Cardiac fibroblast (primary cell): Measurements from ENCODE around the gene PSMG1.
"Not testable (repeated sequence)": the region's sequence is repeated elsewhere in the genome, so short reads cannot be mapped to it uniquely, and the experiment has no call there.

Experiments
- DNase-seq, 2 donors: peaks; one replicate each; pipeline versions ENCODE4 v3.0.0 to v3.0.0-alpha.2; 2010; ENCODE audit warnings: low read depth in 2 of 2
- H3K4me3 ChIP-seq, 2 donors: replicated peaks in 1 of 2; 1 replicate in 1 of 2; 2 replicates in 1 of 2; pipeline ENCODE4 v1.5.1; 2011; ENCODE audit warnings: low read depth in 2 of 2, low read length in 2 of 2, mild to moderate bottlenecking in 2 of 2, moderate library complexity in 1 of 2
- TF ChIP-seq, protein P1 (sequence below): IDR thresholded peaks from one replicate; pipeline ENCODE4 v1.5.1; 2011; ENCODE audit warnings: low read depth, mild to moderate bottlenecking, low read length, inconsistent platforms

The PSMG1 gene

DNA sequence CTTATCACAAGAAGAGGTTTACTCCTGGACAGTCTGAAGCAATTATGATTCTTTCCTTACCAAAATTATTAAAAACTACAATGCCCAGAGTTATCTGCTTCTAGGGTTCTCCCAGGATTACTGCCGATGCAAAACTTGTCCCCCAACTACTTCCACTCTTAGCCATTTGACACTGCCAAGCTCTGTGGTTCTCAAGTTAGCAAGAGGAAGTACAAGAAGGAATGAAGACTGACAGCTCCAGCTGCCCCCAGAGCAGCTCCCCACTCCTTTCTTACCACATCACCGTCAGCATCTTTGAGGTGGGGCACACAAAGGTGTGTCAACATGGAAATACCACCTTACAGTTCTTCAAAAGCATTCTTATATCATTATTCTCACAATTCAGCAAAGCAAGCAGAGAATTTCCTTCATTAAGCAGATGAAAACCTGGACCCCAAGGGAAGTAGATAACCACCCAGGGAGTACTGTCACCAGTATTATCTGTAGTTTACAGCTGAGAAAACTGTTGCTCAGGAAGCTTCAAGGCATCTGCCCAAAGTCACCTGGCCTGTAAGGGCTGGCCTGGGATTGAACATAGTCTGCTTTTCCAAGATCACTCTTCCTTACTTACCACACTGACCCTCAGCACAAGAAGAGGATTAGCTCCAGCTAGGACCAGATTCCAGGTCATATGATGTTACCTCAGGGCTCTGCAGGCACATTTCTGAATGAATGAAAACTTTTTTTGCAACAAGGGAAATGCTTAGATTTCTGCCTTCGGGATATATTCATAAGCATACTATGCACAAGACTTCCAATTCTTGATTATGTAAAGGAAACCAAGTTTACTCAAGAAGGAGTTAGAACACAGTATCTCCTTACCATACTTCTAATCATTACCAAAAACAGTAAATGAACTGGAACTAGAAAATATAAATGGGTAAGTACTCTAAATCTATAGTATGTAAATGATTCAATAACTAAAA, 9.3 kb downstream of the PSMG1 start:
- H3K4me3 ChIP-seq: no peak overlapping the region
- TF ChIP-seq, protein P1, sequence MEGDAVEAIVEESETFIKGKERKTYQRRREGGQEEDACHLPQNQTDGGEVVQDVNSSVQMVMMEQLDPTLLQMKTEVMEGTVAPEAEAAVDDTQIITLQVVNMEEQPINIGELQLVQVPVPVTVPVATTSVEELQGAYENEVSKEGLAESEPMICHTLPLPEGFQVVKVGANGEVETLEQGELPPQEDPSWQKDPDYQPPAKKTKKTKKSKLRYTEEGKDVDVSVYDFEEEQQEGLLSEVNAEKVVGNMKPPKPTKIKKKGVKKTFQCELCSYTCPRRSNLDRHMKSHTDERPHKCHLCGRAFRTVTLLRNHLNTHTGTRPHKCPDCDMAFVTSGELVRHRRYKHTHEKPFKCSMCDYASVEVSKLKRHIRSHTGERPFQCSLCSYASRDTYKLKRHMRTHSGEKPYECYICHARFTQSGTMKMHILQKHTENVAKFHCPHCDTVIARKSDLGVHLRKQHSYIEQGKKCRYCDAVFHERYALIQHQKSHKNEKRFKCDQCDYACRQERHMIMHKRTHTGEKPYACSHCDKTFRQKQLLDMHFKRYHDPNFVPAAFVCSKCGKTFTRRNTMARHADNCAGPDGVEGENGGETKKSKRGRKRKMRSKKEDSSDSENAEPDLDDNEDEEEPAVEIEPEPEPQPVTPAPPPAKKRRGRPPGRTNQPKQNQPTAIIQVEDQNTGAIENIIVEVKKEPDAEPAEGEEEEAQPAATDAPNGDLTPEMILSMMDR: no peak
- DNase-seq: no peak

DNA sequence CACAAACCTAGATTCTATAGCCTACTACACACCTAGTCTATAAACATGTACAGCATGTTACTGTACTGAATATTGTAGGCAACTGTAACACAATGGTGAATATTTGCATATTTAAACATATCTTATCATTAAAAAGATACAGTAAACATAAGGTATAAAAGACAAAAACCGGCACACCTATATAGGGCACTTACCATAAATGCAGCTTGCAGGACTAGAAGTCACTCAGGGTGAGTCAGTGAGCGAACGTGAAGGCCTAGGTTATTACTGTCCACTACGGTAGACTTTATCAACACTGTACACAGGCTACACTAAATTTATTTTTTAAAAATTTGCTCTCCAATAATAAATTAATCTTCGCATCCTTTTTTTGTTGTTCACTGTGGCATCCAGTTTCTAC, 13.3 kb downstream of the PSMG1 start:
- no peak for DNase-seq
- no peak overlapping the region for H3K4me3 ChIP-seq
- TF ChIP-seq, protein P1: no peak

DNA sequence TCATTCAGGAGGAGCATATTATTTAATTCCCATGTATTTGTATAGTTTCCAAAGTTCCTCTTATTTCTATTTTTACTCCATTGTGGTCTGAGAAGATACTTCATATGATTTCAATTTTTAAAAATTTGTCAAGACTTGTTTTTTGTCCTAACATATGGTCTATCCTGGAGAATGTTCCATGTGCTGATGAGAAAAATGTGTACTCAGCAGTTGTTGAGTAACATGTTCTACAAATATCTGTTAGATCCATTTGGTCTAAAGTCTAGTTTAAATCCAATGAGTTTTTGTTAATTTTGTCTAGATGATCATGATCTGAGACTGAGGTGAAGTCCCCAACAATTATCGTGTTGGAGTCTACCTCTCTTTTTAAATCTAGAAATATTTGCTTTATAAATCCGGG, 14.5 kb downstream of the PSMG1 start:
- H3K4me3 ChIP-seq: no peak overlapping the region
- TF ChIP-seq, protein P1: no peak
- no peak for DNase-seq

DNA sequence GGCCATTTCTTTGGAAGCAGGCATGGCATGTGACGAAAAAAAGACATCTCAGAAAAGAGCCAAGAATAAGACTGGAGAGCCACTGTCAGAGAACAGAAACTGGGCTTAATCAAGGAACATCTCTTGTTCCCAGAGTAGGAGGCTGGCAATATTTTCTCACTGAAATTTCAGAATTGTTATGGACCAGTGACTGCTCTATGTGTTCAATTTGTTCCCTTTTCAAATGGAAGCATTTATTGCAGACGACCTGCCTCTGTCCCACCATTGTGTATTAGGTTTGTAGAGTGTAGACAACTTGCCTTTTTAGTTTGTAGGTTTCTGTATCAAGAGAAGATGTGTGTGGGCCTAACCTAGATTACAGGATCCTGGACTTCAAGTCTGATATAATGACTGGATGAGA, 18.7 kb downstream of the PSMG1 start:
- TF ChIP-seq, protein P1: no peak
- no peak for DNase-seq
- no peak overlapping the region for H3K4me3 ChIP-seq

DNA sequence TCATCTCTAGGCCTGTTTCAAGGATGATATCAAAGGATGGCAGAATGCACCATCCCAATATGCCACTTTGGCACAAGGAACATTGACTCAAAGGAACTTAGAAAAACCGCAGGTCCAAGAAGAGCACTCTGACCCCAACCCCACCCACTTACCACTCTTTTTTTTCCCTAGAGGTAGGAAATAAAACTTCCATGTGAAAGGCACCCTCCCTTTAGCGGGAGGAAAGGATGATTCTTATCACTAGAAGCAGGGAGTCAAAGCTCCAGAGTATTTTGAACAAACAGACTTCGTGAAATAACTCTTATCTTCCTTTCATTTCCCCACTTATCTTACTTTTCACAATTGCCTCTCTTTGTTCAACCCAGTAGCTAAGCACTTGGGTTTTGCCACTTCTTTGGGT, 22.2 kb downstream of the PSMG1 start:
- TF ChIP-seq, protein P1: no peak
- no peak overlapping the region for H3K4me3 ChIP-seq
- DNase-seq: no peak

DNA sequence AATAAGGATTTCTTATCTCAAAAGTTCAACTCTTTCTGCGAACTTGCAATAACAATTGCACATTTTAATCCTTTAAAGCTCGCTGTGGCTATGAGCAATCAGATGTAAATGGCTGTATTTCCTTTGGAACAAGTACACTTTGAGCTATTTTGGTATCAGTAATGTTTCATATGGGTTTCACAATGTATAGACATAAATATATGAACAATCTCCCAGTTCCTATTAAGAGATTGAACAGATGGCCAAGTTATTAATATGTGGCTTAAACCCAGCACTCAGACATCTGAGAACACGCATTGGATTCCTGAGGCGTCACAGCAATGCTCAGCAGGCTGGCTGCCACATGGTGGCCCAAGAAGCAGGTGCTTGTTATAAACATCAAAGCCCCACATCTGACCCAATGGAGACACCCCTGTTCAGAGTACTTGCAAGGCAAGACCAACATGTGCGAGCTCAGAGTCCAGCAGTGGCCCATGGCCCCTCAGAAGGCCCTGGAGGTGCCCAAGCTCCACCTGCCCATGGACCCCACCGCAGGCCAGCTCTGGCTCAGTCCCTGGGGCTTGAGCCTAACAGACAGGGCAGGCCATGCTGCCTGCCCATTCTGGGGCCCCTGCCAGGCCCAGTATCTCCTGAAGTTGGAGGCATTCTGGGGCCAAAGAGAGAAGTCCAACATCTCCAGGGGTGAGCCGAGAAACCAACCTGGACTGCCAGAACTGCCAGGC, 23.7 kb downstream of the PSMG1 start:
- TF ChIP-seq, protein P1: no peak
- DNase-seq: peak; percentile 21 to 51
- no peak overlapping the region for H3K4me3 ChIP-seq

DNA sequence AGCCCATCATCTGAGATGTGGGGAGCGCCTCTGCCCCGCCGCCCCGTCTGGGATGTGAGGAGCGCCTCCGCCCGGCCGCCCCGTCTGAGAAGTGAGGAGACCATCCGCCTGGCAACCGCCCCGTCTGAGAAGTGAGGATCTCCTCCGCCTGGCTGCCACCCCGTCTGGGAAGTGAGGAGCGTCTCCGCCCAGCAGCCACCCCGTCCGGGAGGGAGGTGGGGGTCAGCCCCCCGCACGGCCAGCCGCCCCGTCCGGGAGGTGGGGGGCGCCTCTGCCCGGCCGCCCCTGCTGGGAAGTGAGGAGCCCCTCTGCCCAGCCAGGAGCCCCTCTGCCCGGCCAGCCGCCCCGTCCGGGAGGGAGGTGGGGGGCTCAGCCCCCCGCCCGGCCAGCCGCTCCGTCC, 26.0 kb downstream of the PSMG1 start:
- DNase-seq: not testable (repeated sequence)

More for the DNA sequence above, 26.0 kb downstream of the PSMG1 start:
- H3K4me3 ChIP-seq: not testable (repeated sequence)
